RWPE2 (cell line): Measurements from ENCODE around the gene KLHL26.

Source experiments
- ATAC-seq: fragments of 200-7000 bp; cut with Tn5 transposase; 3 replicates; pipeline ENCODE4 v1.9.1; 2021; ENCODE audit warnings: low read depth
- DNase-seq: peaks from one replicate; pipeline ENCODE4 v3.0.0-alpha.2; 2020; ENCODE audit warnings: low spot score
- H3K27ac ChIP-seq: fragments of 450-650 bp; 2 replicates; pipeline ENCODE4 v1.5.1; 2017; ENCODE audit warnings: mild to moderate bottlenecking; ENCODE audit not compliant: poor library complexity, severe bottlenecking
- H3K27me3 ChIP-seq: fragments of 250-450 bp; sonication (Bioruptor Pico); 2 replicates; pipeline ENCODE4 v1.5.1; 2021; ENCODE audit warnings: mild to moderate bottlenecking, moderate library complexity; ENCODE audit not compliant: insufficient read depth, poor library complexity, severe bottlenecking
- H3K36me3 ChIP-seq: fragments of 250-450 bp; sonication (Bioruptor Pico); 2 replicates; pipeline ENCODE4 v1.5.1; 2020; ENCODE audit warnings: low read depth, mild to moderate bottlenecking, moderate library complexity
- H3K4me1 ChIP-seq: fragments of 250-450 bp; sonication (Bioruptor Pico); 2 replicates; pipeline ENCODE4 v1.5.1; 2021; ENCODE audit warnings: mild to moderate bottlenecking, moderate library complexity; ENCODE audit not compliant: insufficient read depth, poor library complexity, severe bottlenecking
- H3K4me3 ChIP-seq: fragments of 250-450 bp; sonication (Bioruptor Pico); 2 replicates; pipeline ENCODE4 v1.5.1; 2021; ENCODE audit warnings: mild to moderate bottlenecking, moderate library complexity; ENCODE audit not compliant: severe bottlenecking
- H3K9me3 ChIP-seq: fragments of 250-450 bp; sonication (Bioruptor Pico); 2 replicates; pipeline ENCODE4 v1.5.1; 2021; ENCODE audit warnings: mild to moderate bottlenecking, moderate library complexity; ENCODE audit not compliant: severe bottlenecking
- CTCF ChIP-seq: fragments of 450-650 bp; IDR thresholded peaks from one replicate; pipeline ENCODE4 v1.5.1; 2017; ENCODE audit warnings: mild to moderate bottlenecking, moderate library complexity; ENCODE audit not compliant: poor library complexity, severe bottlenecking

The KLHL26 gene

GRCh38 chr19:18593367-18594095, 43.3 kb upstream of the KLHL26 start:
- no peaks in the 10 kb centered on the region for H3K27me3 ChIP-seq
- H3K4me3 ChIP-seq: no peak overlapping the region
- H3K27ac ChIP-seq: no peak overlapping the region
- H3K9me3 ChIP-seq: no peaks in the 10 kb centered on the region
- peak; percentile 57 for DNase-seq
- ATAC-seq: no peak
- H3K36me3 ChIP-seq: peaks cover 8% of the 10 kb centered on the region; the same call in 1 of the 2 replicates
- H3K4me1 ChIP-seq: peaks cover 5% of the 10 kb centered on the region
- no peak for TF ChIP-seq CTCF

GRCh38 chr19:18594096-18594823, 42.6 kb upstream of the KLHL26 start:
- Histone ChIP-seq H3K27me3 (no peaks in the 10 kb centered on the region), H3K36me3 (peaks cover 8% of the 10 kb centered on the region; the same call in 1 of the 2 replicates), H3K4me1 (peaks cover 5% of the 10 kb centered on the region), H3K4me3 (peak overlapping the region; percentile 21), H3K27ac (no peak overlapping the region), H3K9me3 (no peaks in the 10 kb centered on the region)
- ATAC-seq (peak; percentile 59), DNase-seq (peak; percentile 54)
- TF ChIP-seq CTCF: peak; percentile 93

GRCh38 chr19:18594824-18595373, 41.9 kb upstream of the KLHL26 start:
- Histone ChIP-seq H3K9me3 (no peaks in the 10 kb centered on the region), H3K4me1 (peaks cover under 1% of the 10 kb centered on the region), H3K27me3 (no peaks in the 10 kb centered on the region), H3K4me3 (peak overlapping the region; percentile 21), H3K27ac (no peak overlapping the region), H3K36me3 (peaks cover 8% of the 10 kb centered on the region; the same call in 1 of the 2 replicates)
- ATAC-seq (no peak), DNase-seq (peak; percentile 51)
- no peak for TF ChIP-seq CTCF

GRCh38 chr19:18595475-18595874, 41.4 kb upstream of the KLHL26 start:
- no peak for TF ChIP-seq CTCF
- Histone ChIP-seq H3K27me3 (no peaks in the 10 kb centered on the region), H3K9me3 (no peaks in the 10 kb centered on the region), H3K36me3 (peaks cover 8% of the 10 kb centered on the region; the same call in 1 of the 2 replicates), H3K27ac (no peak overlapping the region), H3K4me1 (no peaks in the 10 kb centered on the region), H3K4me3 (no peak overlapping the region)
- ATAC-seq: no peak
- DNase-seq: no peak
